Islet precursor cell (in vitro differentiated cells): ENCODE results near the gene ELMOD1.
A peak's percentile ranks its signal among the peaks of the same experiment; 100 is the strongest.

Experiments used
- DNase-seq: peaks from one replicate; pipeline ENCODE4 v3.0.0-alpha.2; 2018

The ELMOD1 gene

GRCh38 chr11:107691000-107691750 is 100.2 kb downstream of the ELMOD1 start:
- DNase-seq: no peak

- no peak for DNase-seq
These were observed 104.5 kb downstream of the ELMOD1 start for GRCh38 chr11:107695446-107695845.

- no peak for DNase-seq
These were observed 105.2 kb downstream of the ELMOD1 start for GRCh38 chr11:107696140-107696539.

GRCh38 chr11:107697291-107697690 is 106.3 kb downstream of the ELMOD1 start:
- DNase-seq: no peak

- no peak for DNase-seq
These were observed 108.7 kb downstream of the ELMOD1 start for GRCh38 chr11:107699371-107700285.

GRCh38 chr11:107702109-107702660 is 111.2 kb downstream of the ELMOD1 start:
- DNase-seq: no peak

- no peak for DNase-seq
These were observed 111.8 kb downstream of the ELMOD1 start for GRCh38 chr11:107702723-107703122.

- no peak for DNase-seq
These were observed 113.5 kb downstream of the ELMOD1 start for GRCh38 chr11:107704451-107704850.

GRCh38 chr11:107705027-107705426 is 114.1 kb downstream of the ELMOD1 start:
- no peak for DNase-seq

GRCh38 chr11:107706531-107706930 is 115.6 kb downstream of the ELMOD1 start:
- DNase-seq: no peak

- no peak for DNase-seq
These were observed 116.3 kb downstream of the ELMOD1 start for GRCh38 chr11:107707215-107707671.

GRCh38 chr11:107707807-107708206 is 116.9 kb downstream of the ELMOD1 start:
- no peak for DNase-seq

- no peak for DNase-seq
These were observed 117.8 kb downstream of the ELMOD1 start for GRCh38 chr11:107708792-107709191.

GRCh38 chr11:107710301-107710700 is 119.4 kb downstream of the ELMOD1 start:
- no peak for DNase-seq

GRCh38 chr11:107711861-107712755 is 121.2 kb downstream of the ELMOD1 start, which contains the start of gene SLN:
Gene SLN (minus strand): TSS chr11:107712056.
- DNase-seq: peak; percentile 64

- DNase-seq: no peak
These were observed 122.1 kb downstream of the ELMOD1 start for GRCh38 chr11:107713009-107713408.
